ENCODE measurements around the gene CAP1.

The CAP1 gene

GRCh38 chr1:40102038-40102437 lies 61.5 kb downstream of the CAP1 start:
- no peak for DNase-seq (ENCODE audit: low read depth)
- in situ Hi-C loops (cut with HindIII; ENCODE audit: low sequenced_read_pairs): no loop called here
- no peak for TF ChIP-seq CTCF (IDR thresholded peaks at IDR 0.05; ENCODE audit: low read depth, low read length, missing control alignments)

GRCh38 chr1:40102896-40103295 lies 62.4 kb downstream of the CAP1 start:
- no peak for TF ChIP-seq CTCF (IDR thresholded peaks at IDR 0.05; ENCODE audit: low read depth, low read length, missing control alignments)
- DNase-seq (ENCODE audit: low read depth): no peak
- in situ Hi-C loops (cut with HindIII; ENCODE audit: low sequenced_read_pairs): no loop called here
- no peak overlapping the region for H3K4me3 ChIP-seq (ENCODE audit: low read depth, low read length)

More at GRCh38 chr1:40102038-40102437, 61.5 kb downstream of the CAP1 start:
- no peak overlapping the region for H3K4me3 ChIP-seq (ENCODE audit: low read depth, low read length)

GRCh38 chr1:40105028-40105427 lies 64.5 kb downstream of the CAP1 start:
- in situ Hi-C loops (cut with HindIII; ENCODE audit: low sequenced_read_pairs): no loop called here
- TF ChIP-seq CTCF (IDR thresholded peaks at IDR 0.05; ENCODE audit: low read depth, low read length, missing control alignments): no peak
- no peak overlapping the region for H3K4me3 ChIP-seq (ENCODE audit: low read depth, low read length)
- no peak for DNase-seq (ENCODE audit: low read depth)

- TF ChIP-seq CTCF (IDR thresholded peaks at IDR 0.05; ENCODE audit: low read depth, low read length, missing control alignments): no peak
- no peak overlapping the region for H3K4me3 ChIP-seq (ENCODE audit: low read depth, low read length)
- DNase-seq (ENCODE audit: low read depth): no peak
- in situ Hi-C loops (cut with HindIII; ENCODE audit: low sequenced_read_pairs): no loop called here
These were observed 66.9 kb downstream of the CAP1 start for GRCh38 chr1:40107290-40107959.

GRCh38 chr1:40110389-40110788 lies 69.9 kb downstream of the CAP1 start:
- no peak overlapping the region for H3K4me3 ChIP-seq (ENCODE audit: low read depth, low read length)
- no peak for DNase-seq (ENCODE audit: low read depth)
- in situ Hi-C loops (cut with HindIII; ENCODE audit: low sequenced_read_pairs): no loop called here
- no peak for TF ChIP-seq CTCF (IDR thresholded peaks at IDR 0.05; ENCODE audit: low read depth, low read length, missing control alignments)

- TF ChIP-seq CTCF (IDR thresholded peaks at IDR 0.05; ENCODE audit: low read depth, low read length, missing control alignments): no peak
- no peak for DNase-seq (ENCODE audit: low read depth)
- H3K4me3 ChIP-seq (ENCODE audit: low read depth, low read length): no peak overlapping the region
- in situ Hi-C loops (cut with HindIII; ENCODE audit: low sequenced_read_pairs): no loop called here
These were observed 73.9 kb downstream of the CAP1 start for GRCh38 chr1:40114400-40114799.
